Suprapubic skin (tissue), 4 donors: ENCODE data around the gene TMPRSS6.

ENCODE experiments used
- CTCF ChIP-seq, 2 donors: fragments of 200-600 bp in 1 of 2; fragments of 450-650 bp in 1 of 2; sonication (generic) in 1 of 2; IDR thresholded peaks; one replicate each; pipeline ENCODE4 v1.5.1; 2016 to 2019; ENCODE audit warnings: antibody characterized with exemption in 2 of 2, mild to moderate bottlenecking in 1 of 2, moderate library complexity in 1 of 2
- POLR2A ChIP-seq, 2 donors: fragments of 450-650 bp; IDR thresholded peaks; one replicate each; pipeline ENCODE4 v1.6.1; 2017; ENCODE audit warnings: antibody characterized with exemption in 2 of 2, mild to moderate bottlenecking in 2 of 2, moderate library complexity in 2 of 2
- POLR2AphosphoS5 ChIP-seq, 3 donors: sonication (generic); formaldehyde crosslinking; IDR thresholded peaks; one replicate each; pipeline ENCODE4 v1.6.1; 2017; ENCODE audit warnings: antibody characterized with exemption in 3 of 3

- TF ChIP-seq CTCF (IDR thresholded peaks at IDR 0.05), result no peak
- no peak for TF ChIP-seq POLR2A (IDR thresholded peaks at IDR 0.05)
- no peak for TF ChIP-seq POLR2AphosphoS5 (IDR thresholded peaks at IDR 0.05)
These were observed 3.5 kb downstream of the TMPRSS6 start for GRCh38 chr22:37105990-37106389.
